Duodenal mucosa (tissue), 2 donors: ENCODE results near the gene DPEP3.
A peak's percentile ranks its signal among the peaks of the same experiment; 100 is the strongest.
"Not testable (repeated sequence)": the region's sequence is repeated elsewhere in the genome, so short reads cannot be mapped to it uniquely, and the experiment has no call there.

Experiments
- H3K27ac ChIP-seq: one replicate; pipeline ENCODE4 v1.7.0; 2013; ENCODE audit warnings: low read depth, low read length
- H3K27me3 ChIP-seq, 2 donors: one replicate each; pipeline ENCODE4 v1.7.0; 2013; ENCODE audit warnings: low read length in 2 of 2, control low read depth in 1 of 2; ENCODE audit not compliant: insufficient read depth in 2 of 2, control insufficient read depth in 1 of 2
- H3K36me3 ChIP-seq, 2 donors: one replicate each; pipeline ENCODE4 v1.7.0; 2013; ENCODE audit warnings: low read length in 2 of 2, control low read depth in 1 of 2; ENCODE audit not compliant: insufficient read depth in 2 of 2, control insufficient read depth in 1 of 2
- H3K4me1 ChIP-seq, 2 donors: one replicate each; pipeline ENCODE4 v1.7.0; 2013; ENCODE audit warnings: low read length in 2 of 2, control low read depth in 1 of 2; ENCODE audit not compliant: insufficient read depth in 2 of 2, control insufficient read depth in 1 of 2
- H3K4me3 ChIP-seq, 2 donors: one replicate each; pipeline ENCODE4 v1.7.0; 2013; ENCODE audit warnings: low read length in 2 of 2, low read depth in 1 of 2
- H3K9ac ChIP-seq, 2 donors: one replicate each; pipeline ENCODE4 v1.7.0; 2013; ENCODE audit warnings: low read length in 2 of 2, low read depth in 1 of 2
- H3K9me3 ChIP-seq, 2 donors: one replicate each; pipeline ENCODE4 v1.7.0; 2013; ENCODE audit warnings: low read length in 2 of 2, control low read depth in 1 of 2; ENCODE audit not compliant: control insufficient read depth in 1 of 2

Gene DPEP3

DNA sequence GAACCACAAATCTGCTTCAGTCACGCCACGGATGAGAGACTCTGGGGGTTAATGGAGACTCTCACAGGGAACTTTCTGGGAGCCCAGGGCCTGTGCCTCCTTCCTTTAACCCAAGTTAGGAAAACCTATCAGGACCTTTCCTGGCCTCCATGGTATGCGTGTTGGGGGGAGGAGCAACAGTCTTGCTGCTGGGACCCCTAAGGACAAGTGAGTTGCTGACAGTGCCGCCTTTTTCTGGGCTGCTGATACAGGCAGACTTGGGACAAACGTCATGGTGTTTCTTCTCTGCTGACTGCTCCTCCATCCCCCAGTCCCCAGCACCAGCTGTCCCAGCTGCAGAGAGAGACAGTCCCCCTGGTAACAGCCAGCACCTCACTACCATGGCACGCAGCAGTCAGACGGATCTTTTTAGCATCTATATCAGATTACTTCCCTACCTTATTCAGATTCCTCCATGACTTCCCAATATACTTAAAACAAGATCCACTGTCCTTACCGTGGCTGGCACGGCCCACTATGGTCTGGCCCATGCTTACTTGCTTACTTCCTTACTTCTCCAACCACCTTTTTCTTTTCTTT, 28.9 kb upstream of the DPEP3 start:
- H3K4me1 ChIP-seq = no peaks in the 10 kb centered on the region
- H3K27me3 ChIP-seq = no peaks in the 10 kb centered on the region
- H3K9ac ChIP-seq = no peak overlapping the region
- H3K36me3 ChIP-seq = no peaks in the 10 kb centered on the region
- no peak overlapping the region for H3K4me3 ChIP-seq
- H3K9me3 ChIP-seq = no peaks in the 10 kb centered on the region
- no peak overlapping the region for H3K27ac ChIP-seq

DNA sequence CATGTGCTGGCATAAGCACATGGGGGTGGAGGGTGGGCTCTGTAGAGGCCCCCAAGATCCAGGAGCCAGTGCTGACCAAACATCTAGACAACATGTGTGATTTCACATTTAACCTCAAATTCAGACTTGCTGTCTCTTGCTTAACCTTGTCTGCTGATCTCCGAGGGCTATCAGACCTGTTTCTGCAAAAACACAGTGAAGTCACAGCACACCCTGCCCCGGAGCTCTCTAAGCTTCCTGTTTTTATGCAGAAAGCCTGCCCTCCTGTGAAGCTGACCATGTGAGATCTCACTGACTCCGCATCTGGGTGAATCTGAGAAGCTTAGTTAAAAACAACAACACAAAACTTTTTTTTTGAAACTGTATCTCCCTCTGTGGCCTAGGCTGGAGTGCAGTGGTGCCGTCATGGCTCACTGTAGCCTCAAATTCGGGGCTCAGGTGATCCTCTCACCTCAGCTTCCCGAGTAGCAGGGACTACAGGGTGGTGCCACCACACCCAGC, 25.5 kb upstream of the DPEP3 start:
- Histone ChIP-seq H3K36me3 (no peaks in the 10 kb centered on the region), H3K27ac (peak overlapping the region; percentile 13), H3K4me3 (no peak overlapping the region), H3K9me3 (no peaks in the 10 kb centered on the region), H3K9ac (no peak overlapping the region), H3K4me1 (no peaks in the 10 kb centered on the region), H3K27me3 (no peaks in the 10 kb centered on the region)

DNA sequence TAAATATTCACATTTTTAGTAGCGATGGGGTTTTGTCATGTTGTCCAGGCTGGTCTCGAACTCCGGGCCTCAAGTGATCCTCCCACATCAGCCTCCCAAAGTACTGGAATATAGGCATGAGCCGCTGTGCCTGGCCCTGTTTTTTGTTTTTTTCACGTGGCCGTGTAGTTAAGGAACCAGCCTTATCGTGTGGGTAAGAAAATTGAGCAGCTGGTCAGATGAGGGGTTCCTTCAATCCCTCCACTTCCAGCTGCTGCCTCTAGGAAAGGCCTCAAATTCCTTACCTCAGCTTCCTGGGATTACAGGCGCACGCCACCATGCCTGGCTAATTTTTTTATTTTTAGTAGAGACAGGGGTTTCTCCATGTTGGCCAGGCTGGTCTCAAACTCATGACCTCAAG, 24.9 kb upstream of the DPEP3 start:
- no peak overlapping the region for H3K27ac ChIP-seq
- no peaks in the 10 kb centered on the region for H3K27me3 ChIP-seq
- no peak overlapping the region for H3K9ac ChIP-seq
- no peaks in the 10 kb centered on the region for H3K36me3 ChIP-seq
- H3K4me3 ChIP-seq = no peak overlapping the region
- peaks cover 4% of the 10 kb centered on the region in 2 donors for H3K4me1 ChIP-seq
- no peaks in the 10 kb centered on the region for H3K9me3 ChIP-seq

DNA sequence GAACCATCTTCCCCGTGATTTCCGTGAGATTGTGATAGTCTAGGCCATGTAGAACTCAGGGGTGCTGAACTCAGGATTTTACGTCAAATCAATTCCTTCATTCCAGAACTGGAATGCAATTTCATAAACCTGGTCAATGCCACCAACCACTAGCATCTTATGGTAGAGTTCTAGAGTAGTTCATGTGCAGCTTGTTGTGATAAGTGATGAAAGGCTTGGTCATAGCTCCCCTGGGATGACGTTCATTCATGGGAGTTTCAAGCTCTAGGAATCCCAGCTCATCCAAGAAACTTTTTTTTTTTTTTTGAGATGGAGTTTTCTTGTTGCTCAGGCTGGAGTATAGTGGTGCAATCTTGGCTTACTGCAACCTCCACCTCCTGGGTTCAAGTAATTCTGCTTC, 22.7 kb upstream of the DPEP3 start:
- H3K27me3 ChIP-seq = no peaks in the 10 kb centered on the region
- H3K4me1 ChIP-seq = peaks cover 8 to 15% of the 10 kb centered on the region in 2 donors
- H3K9ac ChIP-seq = no peak overlapping the region
- H3K9me3 ChIP-seq = no peaks in the 10 kb centered on the region
- no peak overlapping the region for H3K27ac ChIP-seq
- H3K4me3 ChIP-seq = no peak overlapping the region
- no peaks in the 10 kb centered on the region for H3K36me3 ChIP-seq

DNA sequence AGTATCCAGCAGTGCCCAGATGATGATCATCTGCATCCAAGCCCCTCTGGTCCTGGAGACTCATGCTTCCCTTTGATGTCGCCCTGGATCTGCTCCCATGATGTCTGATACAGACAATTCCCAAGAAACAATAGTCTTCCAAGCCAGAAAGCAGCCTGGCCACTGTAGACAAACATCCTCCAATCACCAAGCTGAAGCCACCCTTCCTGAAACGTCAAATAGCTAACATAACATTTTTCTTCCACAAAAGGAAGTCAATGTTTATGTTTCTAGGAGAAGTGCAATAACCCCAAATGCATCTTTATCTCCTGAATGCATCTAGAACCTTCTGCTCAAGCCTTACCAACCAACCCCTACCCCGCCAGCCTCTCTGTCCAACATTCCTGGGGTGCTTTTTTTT, 20.2 kb upstream of the DPEP3 start:
- Histone ChIP-seq H3K9ac (no peak overlapping the region), H3K4me1 (peaks cover 8 to 15% of the 10 kb centered on the region in 2 donors), H3K27ac (peak overlapping the region; percentile 64), H3K9me3 (no peaks in the 10 kb centered on the region), H3K4me3 (peak overlapping the region in 1 of 2 donors; percentile 43), H3K36me3 (no peaks in the 10 kb centered on the region), H3K27me3 (no peaks in the 10 kb centered on the region)

DNA sequence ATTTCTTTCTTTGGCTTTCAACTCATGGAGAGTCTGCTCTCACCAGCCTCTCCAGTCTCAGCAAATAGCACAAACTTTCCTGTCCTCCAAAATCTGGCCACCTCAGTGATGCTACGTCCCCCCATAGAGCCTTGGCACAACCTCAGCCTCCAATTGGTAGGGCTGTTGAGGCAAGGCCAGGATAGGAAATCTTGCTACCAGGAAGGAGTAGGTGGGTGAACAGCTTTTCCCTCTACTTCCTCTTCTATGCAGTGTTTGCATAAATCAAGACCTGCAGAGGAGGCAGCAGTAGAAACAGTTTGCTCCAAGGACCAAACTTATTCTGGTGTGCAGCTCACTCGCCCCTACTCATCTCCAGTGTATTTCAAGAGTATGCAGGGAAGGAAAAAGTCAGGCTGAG, 19.7 kb upstream of the DPEP3 start:
- Histone ChIP-seq H3K9ac (no peak overlapping the region), H3K9me3 (no peaks in the 10 kb centered on the region), H3K36me3 (no peaks in the 10 kb centered on the region), H3K4me1 (peaks cover 8 to 15% of the 10 kb centered on the region in 2 donors), H3K27ac (peak overlapping the region; percentile 64), H3K27me3 (no peaks in the 10 kb centered on the region), H3K4me3 (peak overlapping the region; percentile 12 to 43)

DNA sequence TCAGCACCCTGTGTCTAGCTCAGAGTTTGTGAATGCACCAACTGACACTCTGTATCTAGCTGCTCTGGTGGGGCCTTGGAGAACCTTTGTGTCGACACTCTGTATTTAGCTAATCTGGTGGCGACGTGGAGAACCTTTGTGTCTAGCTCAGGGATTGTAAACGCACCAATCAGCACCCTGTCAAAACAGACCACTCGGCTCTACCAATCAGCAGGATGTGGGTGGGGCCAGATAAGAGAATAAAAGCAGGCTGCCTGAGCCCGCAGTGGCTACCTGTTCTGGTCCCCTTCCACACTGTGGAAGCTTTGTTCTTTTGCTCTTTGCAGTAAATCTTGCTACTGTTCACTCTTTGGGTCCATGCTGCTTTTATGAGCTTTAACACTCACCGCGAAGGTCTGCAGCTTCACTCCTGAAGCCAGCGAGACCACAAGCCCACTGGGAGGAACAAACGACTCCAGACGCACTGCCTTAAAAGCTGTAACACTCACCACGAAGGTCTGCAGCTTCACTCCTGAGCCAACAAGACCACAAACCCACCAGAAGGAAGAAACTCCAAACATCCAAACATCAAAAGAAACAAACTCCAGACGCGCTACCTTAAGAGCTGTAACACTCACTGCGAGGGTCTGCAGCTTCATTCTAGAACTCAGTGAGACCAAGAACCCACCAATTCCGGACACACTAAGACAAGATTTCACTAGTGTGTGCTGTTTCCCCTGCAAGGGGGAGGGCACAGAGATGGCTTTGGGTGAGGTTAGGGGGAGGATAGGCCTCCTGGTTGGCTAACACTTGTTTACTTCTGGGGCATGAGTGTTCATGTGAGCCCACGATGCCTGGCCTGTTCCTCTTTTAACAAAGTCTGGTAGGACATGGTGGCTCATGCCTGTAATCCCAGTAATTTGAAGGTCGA, 18.7 kb upstream of the DPEP3 start, which contains the start of gene DPEP2:
TSS of gene DPEP2 (minus strand) at position 706 of the 910 bp plus-strand sequence. CDS start 6,272 bp downstream, outside the sequence.
- not testable (repeated sequence) for H3K36me3 ChIP-seq, H3K9me3 ChIP-seq, H3K27me3 ChIP-seq
- Histone ChIP-seq H3K4me1 (peaks cover 8 to 16% of the 10 kb centered on the region in 2 donors), H3K4me3 (peak within 1 kb of the TSS; percentile 39 to 43), H3K27ac (peak within 1 kb of the TSS; percentile 64), H3K9ac (peak within 1 kb of the TSS; percentile 12 to 37)

DNA sequence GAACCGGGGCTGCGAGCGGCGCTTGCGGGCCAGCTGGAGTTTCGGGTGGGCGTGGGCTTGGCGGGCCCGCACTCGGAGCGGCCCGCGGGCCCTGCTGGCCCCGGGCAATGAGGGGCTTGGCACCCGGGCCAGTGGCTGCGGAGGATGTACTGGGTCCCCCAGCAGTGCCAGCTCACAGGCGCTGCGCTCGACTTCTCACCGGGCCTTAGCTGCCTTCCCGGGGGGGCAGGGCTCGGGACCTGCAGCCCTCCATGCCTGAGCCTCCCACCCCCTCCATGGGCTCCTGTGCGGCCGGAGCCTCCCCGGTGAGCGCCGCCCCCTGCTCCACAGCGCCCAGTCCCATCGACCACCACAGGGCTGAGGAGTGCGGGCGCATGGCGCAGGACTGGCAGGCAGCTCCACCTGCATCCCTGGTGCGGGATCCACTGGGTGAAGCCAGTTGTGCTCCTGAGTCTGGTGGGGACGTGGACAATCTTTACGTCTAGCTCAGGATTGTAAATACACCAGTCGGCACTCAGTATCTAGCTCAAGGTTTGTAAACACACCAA, 18.0 kb upstream of the DPEP3 start:
- not testable (repeated sequence) for H3K9ac ChIP-seq, H3K4me3 ChIP-seq, H3K27ac ChIP-seq, H3K9me3 ChIP-seq, H3K36me3 ChIP-seq, H3K27me3 ChIP-seq
- H3K4me1 ChIP-seq = peaks cover 15 to 23% of the 10 kb centered on the region in 2 donors

DNA sequence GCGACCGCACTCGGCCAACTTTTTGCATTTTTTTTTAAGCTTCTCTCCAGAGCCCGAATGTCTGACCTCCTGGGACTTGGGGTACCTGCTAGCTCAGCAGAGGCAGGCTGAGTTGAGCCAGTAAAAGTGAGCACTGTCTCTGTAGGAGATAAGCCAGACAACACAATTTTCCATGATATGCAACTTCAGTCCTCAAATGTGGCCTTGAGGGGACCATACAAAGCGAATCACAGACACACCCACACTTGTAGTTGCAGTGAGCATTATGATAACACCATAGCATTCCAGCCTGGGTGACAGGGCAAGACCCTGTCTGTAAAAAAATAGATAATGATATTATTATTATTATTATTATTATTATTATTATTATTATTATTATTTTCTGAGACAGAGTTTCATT, 16.4 kb upstream of the DPEP3 start:
- Histone ChIP-seq H3K36me3 (no peaks in the 10 kb centered on the region), H3K4me1 (peaks cover 15 to 30% of the 10 kb centered on the region in 2 donors), H3K4me3 (no peak overlapping the region), H3K27me3 (no peaks in the 10 kb centered on the region), H3K9me3 (no peaks in the 10 kb centered on the region), H3K9ac (no peak overlapping the region), H3K27ac (no peak overlapping the region)

DNA sequence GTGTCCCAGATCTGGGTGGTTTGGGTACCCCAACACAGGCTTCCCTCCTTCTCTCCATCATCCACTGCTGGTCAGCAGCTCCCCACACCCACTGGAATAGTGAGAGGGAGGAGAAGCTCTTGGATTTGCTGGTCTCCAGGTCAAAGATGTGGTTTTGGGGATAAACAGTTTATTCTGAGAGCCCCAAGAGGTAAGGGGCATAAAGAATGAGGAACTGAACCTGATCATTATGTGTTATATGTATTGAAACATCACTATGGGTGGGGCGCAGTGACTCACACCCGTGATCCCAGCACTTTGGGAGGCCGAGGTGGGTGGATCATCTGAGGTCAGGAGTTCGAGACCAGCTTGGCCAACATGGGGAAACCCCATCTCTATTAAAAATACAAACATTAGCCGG, 15.1 kb upstream of the DPEP3 start:
- Histone ChIP-seq H3K27me3 (no peaks in the 10 kb centered on the region), H3K4me3 (no peak overlapping the region), H3K36me3 (peaks cover 0 to 2% of the 10 kb centered on the region in 2 donors), H3K9ac (no peak overlapping the region), H3K4me1 (peaks cover 12 to 29% of the 10 kb centered on the region in 2 donors), H3K9me3 (no peaks in the 10 kb centered on the region), H3K27ac (no peak overlapping the region)
